Neuronal stem cell (in vitro differentiated cells): ENCODE data around the gene FOXL3.
"Not testable (repeated sequence)": the region's sequence is repeated elsewhere in the genome, so short reads cannot be mapped to it uniquely, and the experiment has no call there.

ENCODE experiments used
- DNase-seq: peaks from one replicate; pipeline ENCODE4 v3.0.0-alpha.2; 2013; ENCODE audit warnings: low spot score
- H2AFZ ChIP-seq: one replicate; pipeline ENCODE4 v1.6.1; 2013; ENCODE audit warnings: mild to moderate bottlenecking, low read length, inconsistent platforms
- H2AK5ac ChIP-seq: 2 replicates; pipeline ENCODE4 v1.6.1; 2013; ENCODE audit warnings: low read depth, mild to moderate bottlenecking, inconsistent platforms, low read length, moderate library complexity, mixed read lengths
- H2BK120ac ChIP-seq: 2 replicates; pipeline ENCODE4 v1.6.1; 2013; ENCODE audit warnings: low read depth, mild to moderate bottlenecking, inconsistent platforms, low read length, moderate library complexity, mixed read lengths
- H2BK12ac ChIP-seq: one replicate; pipeline ENCODE4 v1.6.1; 2013; ENCODE audit warnings: low read length, inconsistent platforms
- H2BK15ac ChIP-seq: 2 replicates; pipeline ENCODE4 v1.6.1; 2013; ENCODE audit warnings: mild to moderate bottlenecking, low read length, inconsistent platforms, mixed read lengths
- H2BK5ac ChIP-seq: one replicate; pipeline ENCODE4 v1.6.1; 2013; ENCODE audit warnings: inconsistent platforms, mild to moderate bottlenecking, low read length, moderate library complexity
- H3K14ac ChIP-seq: one replicate; pipeline ENCODE4 v1.6.1; 2013; ENCODE audit warnings: low read length, inconsistent platforms
- H3K18ac ChIP-seq: 2 replicates; pipeline ENCODE4 v1.6.1; 2013; ENCODE audit warnings: low read length, inconsistent platforms
- H3K23ac ChIP-seq: 2 replicates; pipeline ENCODE4 v1.6.1; 2013; ENCODE audit warnings: low read depth, mild to moderate bottlenecking, mixed read lengths, low read length, inconsistent platforms; ENCODE audit not compliant: poor library complexity
- H3K27ac ChIP-seq: replicated peaks from 3 replicates; pipeline ENCODE4 v1.5.1; 2013; ENCODE audit warnings: low read length, inconsistent platforms
- H3K27me3 ChIP-seq, 3 experiments: 2 replicates each; pipeline ENCODE4 v1.6.1; 2013; ENCODE audit warnings: low read length in 3 of 3, mild to moderate bottlenecking in 2 of 3, inconsistent platforms in 1 of 3, low read depth in 1 of 3, mixed read lengths in 1 of 3, moderate library complexity in 1 of 3; ENCODE audit not compliant: control insufficient read depth in 3 of 3, insufficient read depth in 3 of 3
- H3K36me3 ChIP-seq, 2 donors: replicated peaks in 1 of 2; 2 replicates each; pipeline ENCODE4 v1.6.1; 2013; ENCODE audit warnings: low read length in 2 of 2; ENCODE audit not compliant: control insufficient read depth in 2 of 2, insufficient read depth in 2 of 2
- H3K4ac ChIP-seq: 2 replicates; pipeline ENCODE4 v1.6.1; 2013; ENCODE audit warnings: inconsistent platforms, mild to moderate bottlenecking, low read length, moderate library complexity
- H3K4me1 ChIP-seq, 2 donors: 1 replicate in 1 of 2; 2 replicates in 1 of 2; pipeline ENCODE4 v1.6.1; 2013; ENCODE audit warnings: low read length in 2 of 2, low read depth in 1 of 2; ENCODE audit not compliant: control insufficient read depth in 2 of 2, insufficient read depth in 1 of 2
- H3K4me2 ChIP-seq: one replicate; pipeline ENCODE4 v1.6.1; 2013; ENCODE audit warnings: mild to moderate bottlenecking, low read length, inconsistent platforms; ENCODE audit not compliant: insufficient read depth, poor library complexity, severe bottlenecking
- H3K4me3 ChIP-seq, 2 donors: 2 replicates each; pipeline ENCODE4 v1.5.1; 2013; ENCODE audit warnings: low read length in 2 of 2, mild to moderate bottlenecking in 2 of 2, inconsistent platforms in 1 of 2, moderate library complexity in 1 of 2
- H3K79me1 ChIP-seq: one replicate; pipeline ENCODE4 v1.6.1; 2013; ENCODE audit warnings: low read depth, mild to moderate bottlenecking, inconsistent platforms, low read length, moderate library complexity
- H3K9ac ChIP-seq: one replicate; pipeline ENCODE4 v1.6.1; 2013; ENCODE audit warnings: mild to moderate bottlenecking, low read depth, low read length, inconsistent platforms; ENCODE audit not compliant: poor library complexity
- H3K9me3 ChIP-seq, 2 donors: replicated peaks in 1 of 2; 2 replicates each; pipeline versions ENCODE3 to v1.6.1; 2013; ENCODE audit warnings: low read length in 2 of 2, mild to moderate bottlenecking in 2 of 2, inconsistent platforms in 1 of 2, low read depth in 1 of 2, mixed read lengths in 1 of 2, moderate library complexity in 1 of 2; ENCODE audit not compliant: control insufficient read depth in 2 of 2, insufficient read depth in 1 of 2
- H4K8ac ChIP-seq: one replicate; pipeline ENCODE4 v1.6.1; 2013; ENCODE audit warnings: low read depth, mild to moderate bottlenecking, inconsistent platforms, low read length, moderate library complexity
- H4K91ac ChIP-seq: one replicate; pipeline ENCODE4 v1.6.1; 2013; ENCODE audit warnings: low read length, low read depth, mild to moderate bottlenecking, inconsistent platforms; ENCODE audit not compliant: poor library complexity
- WGBS, 2 donors: extraction: QIAGEN DNeasy Blood & Tissue Kit; methylation state at CpG; one replicate each; pipeline ENCODE4 v1.1.7; 2013; ENCODE audit warnings: missing lambda C conversion rate in 2 of 2, mixed read lengths in 1 of 2; ENCODE audit not compliant: insufficient read length in 2 of 2, insufficient replicate concordance in 1 of 2; ENCODE audit errors: extremely low coverage in 2 of 2; 5-methylcytosine and 5-hydroxymethylcytosine counted together

FOXL3 gene

DNA sequence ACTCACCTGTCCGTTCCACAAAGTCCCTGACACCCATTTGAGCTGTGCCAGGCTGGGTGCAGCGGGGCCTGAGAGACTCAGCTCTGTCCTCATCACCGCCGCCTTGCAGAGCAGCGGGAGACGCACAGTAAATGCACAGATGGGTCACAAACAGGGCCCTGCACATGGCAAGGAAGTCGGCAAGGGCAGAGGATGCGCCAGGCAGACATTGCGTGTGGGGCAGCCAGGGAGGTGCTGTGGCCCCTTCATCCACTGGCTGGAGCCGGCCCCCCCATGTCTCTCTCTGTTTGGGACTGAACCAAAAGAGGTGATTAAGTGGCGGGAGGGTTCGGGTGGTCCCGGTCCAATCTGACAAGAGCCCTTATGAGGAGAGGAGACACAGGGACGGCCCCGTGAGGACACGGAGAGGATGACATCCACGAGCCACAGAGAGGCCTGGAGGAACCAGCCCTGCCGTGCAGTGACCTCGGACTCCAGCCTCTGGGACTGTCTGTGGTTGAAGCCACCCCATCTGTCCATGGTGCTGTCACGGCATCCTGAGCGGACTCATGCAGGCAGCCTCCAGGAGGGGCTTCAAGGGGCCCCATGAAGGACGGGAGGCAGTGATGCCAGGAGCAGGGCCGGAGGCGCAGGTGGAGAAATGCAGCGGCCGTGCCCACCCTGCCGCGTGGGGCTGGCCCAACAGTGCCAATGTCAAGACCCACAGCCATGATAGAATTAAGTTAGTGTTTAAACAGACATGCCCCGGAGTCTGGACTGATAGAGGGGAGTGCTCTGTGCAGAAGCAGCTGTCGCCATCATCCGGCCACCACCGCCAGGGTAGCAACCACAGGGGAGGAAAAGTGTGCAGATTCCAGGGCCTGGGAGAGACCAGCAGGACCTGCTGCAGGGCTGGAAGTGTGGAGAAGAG is 28.4 kb upstream of the FOXL3 start:
- no peak for DNase-seq
- peaks cover 10 to 20% of the 10 kb centered on the region in 2 donors for H3K36me3 ChIP-seq
- no peak overlapping the region for H3K4me2 ChIP-seq
- peak overlapping the region; percentile 72 for H3K14ac ChIP-seq
- H2BK15ac ChIP-seq: peak overlapping the region; percentile 18
- WGBS, 2 donors: no CpG with 5 or more reads among the region's 32 CpGs
- no peak overlapping the region for H3K27ac ChIP-seq
- H2AK5ac ChIP-seq: no peak overlapping the region
- H2BK12ac ChIP-seq: no peak overlapping the region
- H3K18ac ChIP-seq: peak overlapping the region; percentile 51
- peak overlapping the region in 1 of 2 donors; percentile 60 for H3K4me3 ChIP-seq
- no peaks in the 10 kb centered on the region for H3K79me1 ChIP-seq
- H3K23ac ChIP-seq: no peak overlapping the region
- H3K4ac ChIP-seq: no peak overlapping the region
- no peak overlapping the region for H2BK120ac ChIP-seq
- no peak overlapping the region for H4K91ac ChIP-seq
- H3K4me1 ChIP-seq: no peaks in the 10 kb centered on the region
- peaks cover 31 to 37% of the 10 kb centered on the region in 2 donors for H3K9me3 ChIP-seq
- no peak overlapping the region for H3K9ac ChIP-seq
- no peak overlapping the region for H2BK5ac ChIP-seq
- no peaks in the 10 kb centered on the region for H3K27me3 ChIP-seq
- no peak overlapping the region for H2AFZ ChIP-seq
- H4K8ac ChIP-seq: no peak overlapping the region

DNA sequence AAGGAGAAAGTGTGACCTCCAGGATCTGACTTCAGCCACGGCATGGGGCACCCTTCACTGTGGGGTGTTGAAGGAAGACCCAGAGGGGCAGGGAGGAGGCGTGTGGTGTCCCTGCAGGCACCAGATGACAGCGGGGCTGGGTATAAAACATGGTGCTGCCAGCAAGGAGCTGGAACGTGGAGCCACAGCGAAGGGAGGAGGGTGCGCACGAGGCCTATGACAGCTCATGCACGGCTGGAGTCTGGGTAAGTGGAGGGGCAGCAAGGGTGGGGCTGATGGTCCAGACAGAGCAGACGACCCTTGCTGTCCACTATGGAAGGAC is 27.8 kb upstream of the FOXL3 start:
- Histone ChIP-seq H2BK12ac (no peak overlapping the region), H3K79me1 (no peaks in the 10 kb centered on the region), H2AFZ (no peak overlapping the region), H2BK15ac (no peak overlapping the region), H3K9me3 (peaks cover 25 to 37% of the 10 kb centered on the region in 2 donors), H4K91ac (no peak overlapping the region), H3K9ac (peak overlapping the region; percentile 24), H2BK120ac (no peak overlapping the region), H3K14ac (peak overlapping the region; percentile 72), H3K4ac (no peak overlapping the region), H3K36me3 (peaks cover 6 to 20% of the 10 kb centered on the region in 2 donors), H3K4me3 (peak overlapping the region in 1 of 2 donors; percentile 9), H3K27me3 (no peaks in the 10 kb centered on the region), H2BK5ac (no peak overlapping the region), H4K8ac (no peak overlapping the region), H3K4me2 (no peak overlapping the region), H3K4me1 (no peaks in the 10 kb centered on the region), H3K23ac (no peak overlapping the region), H3K18ac (peak overlapping the region; percentile 22), H3K27ac (no peak overlapping the region), H2AK5ac (no peak overlapping the region)
- no peak for DNase-seq
- WGBS, 2 donors: no CpG with 5 or more reads among the region's 9 CpGs

DNA sequence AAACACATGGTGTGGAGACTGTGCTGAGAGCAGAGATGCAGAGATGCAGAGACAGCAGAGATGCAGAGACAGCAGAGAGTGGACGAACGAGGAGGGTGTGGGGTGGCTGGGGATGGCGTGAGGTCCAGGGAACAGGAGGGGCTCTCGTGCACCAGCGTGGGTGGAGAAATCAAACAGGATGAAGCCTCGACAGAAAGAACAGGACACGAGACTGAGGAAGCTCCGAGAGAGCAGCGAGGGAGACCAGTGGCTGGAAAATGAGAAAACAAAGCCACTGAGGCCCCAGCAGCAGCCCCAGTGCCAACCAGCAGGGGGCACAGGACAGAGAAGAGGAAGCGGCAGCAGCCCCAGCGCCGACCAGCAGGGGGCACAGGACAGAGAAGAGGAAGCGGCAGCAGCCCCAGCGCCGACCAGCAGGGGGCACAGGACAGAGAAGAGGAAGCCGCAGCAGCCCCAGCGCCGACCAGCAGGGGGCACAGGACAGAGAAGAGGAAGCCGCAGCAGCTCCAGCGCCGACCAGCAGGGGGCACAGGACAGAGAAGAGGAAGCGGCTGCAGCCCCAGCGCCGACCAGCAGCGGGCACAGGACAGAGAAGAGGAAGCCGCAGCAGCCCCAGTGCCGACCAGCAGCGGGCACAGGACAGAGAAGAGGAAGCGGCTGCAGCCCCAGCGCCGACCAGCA is 27.2 kb upstream of the FOXL3 start:
- not testable (repeated sequence) for H2AFZ ChIP-seq, H3K14ac ChIP-seq, H3K18ac ChIP-seq, H3K4me2 ChIP-seq, H3K4ac ChIP-seq, H3K27ac ChIP-seq, H3K27me3 ChIP-seq, H2BK120ac ChIP-seq, H2BK15ac ChIP-seq, DNase-seq, H3K79me1 ChIP-seq, H3K4me1 ChIP-seq, H2BK5ac ChIP-seq, H4K91ac ChIP-seq, H2AK5ac ChIP-seq, H2BK12ac ChIP-seq, H3K23ac ChIP-seq, H4K8ac ChIP-seq
- peaks cover 6 to 20% of the 10 kb centered on the region in 2 donors for H3K36me3 ChIP-seq
- H3K9me3 ChIP-seq: peaks cover 25 to 37% of the 10 kb centered on the region in 2 donors
- peak overlapping the region; percentile 24 for H3K9ac ChIP-seq
- peak overlapping the region in 1 of 2 donors; percentile 9 for H3K4me3 ChIP-seq
- no CpG with 5 or more reads among the region's 31 CpGs for WGBS, 2 donors
